ENCODE measurements around the gene THNSL1. TPM values are rescaled to one million over a fixed set of nuclear protein-coding genes. Genes with fewer than 3 reads are reported as not detected.
"Not testable (repeated sequence)": the region's sequence is repeated elsewhere in the genome, so short reads cannot be mapped to it uniquely, and the experiment has no call there.

THNSL1 gene
- total RNA-seq, 1 donor from 2014 or later = 6.5 TPM

GRCh38 chr10:24998044-24998443 is 18.4 kb upstream of the THNSL1 start:
- TF ChIP-seq, protein P1, sequence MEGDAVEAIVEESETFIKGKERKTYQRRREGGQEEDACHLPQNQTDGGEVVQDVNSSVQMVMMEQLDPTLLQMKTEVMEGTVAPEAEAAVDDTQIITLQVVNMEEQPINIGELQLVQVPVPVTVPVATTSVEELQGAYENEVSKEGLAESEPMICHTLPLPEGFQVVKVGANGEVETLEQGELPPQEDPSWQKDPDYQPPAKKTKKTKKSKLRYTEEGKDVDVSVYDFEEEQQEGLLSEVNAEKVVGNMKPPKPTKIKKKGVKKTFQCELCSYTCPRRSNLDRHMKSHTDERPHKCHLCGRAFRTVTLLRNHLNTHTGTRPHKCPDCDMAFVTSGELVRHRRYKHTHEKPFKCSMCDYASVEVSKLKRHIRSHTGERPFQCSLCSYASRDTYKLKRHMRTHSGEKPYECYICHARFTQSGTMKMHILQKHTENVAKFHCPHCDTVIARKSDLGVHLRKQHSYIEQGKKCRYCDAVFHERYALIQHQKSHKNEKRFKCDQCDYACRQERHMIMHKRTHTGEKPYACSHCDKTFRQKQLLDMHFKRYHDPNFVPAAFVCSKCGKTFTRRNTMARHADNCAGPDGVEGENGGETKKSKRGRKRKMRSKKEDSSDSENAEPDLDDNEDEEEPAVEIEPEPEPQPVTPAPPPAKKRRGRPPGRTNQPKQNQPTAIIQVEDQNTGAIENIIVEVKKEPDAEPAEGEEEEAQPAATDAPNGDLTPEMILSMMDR (IDR thresholded peaks at IDR 0.05; ENCODE audit: unreplicated experiment) = no peak
- H3K4me3 Mint-ChIP-seq (ENCODE audit: low read depth) = no peak overlapping the region
- DNase-seq (ENCODE audit: low spot score, unreplicated experiment) = no peak
- peaks cover 1% of the 10 kb centered on the region for H3K4me1 Mint-ChIP-seq (ENCODE audit: low read depth)
- peaks cover 21% of the 10 kb centered on the region for H3K9me3 Mint-ChIP-seq (ENCODE audit: low read depth)
- H3K27me3 Mint-ChIP-seq = peaks cover 4% of the 10 kb centered on the region
- no peaks in the 10 kb centered on the region for H3K36me3 Mint-ChIP-seq (ENCODE audit: insufficient read depth)
- H3K27ac Mint-ChIP-seq = no peak overlapping the region

- DNase-seq (ENCODE audit: low spot score, unreplicated experiment); H3K27me3 Mint-ChIP-seq; H3K36me3 Mint-ChIP-seq (ENCODE audit: insufficient read depth); H3K9me3 Mint-ChIP-seq (ENCODE audit: low read depth); H3K27ac Mint-ChIP-seq; H3K4me3 Mint-ChIP-seq (ENCODE audit: low read depth); H3K4me1 Mint-ChIP-seq (ENCODE audit: low read depth): not testable (repeated sequence)
Measured at GRCh38 chr10:25011591-25011990, 4.8 kb upstream of the THNSL1 start.

DNA sequence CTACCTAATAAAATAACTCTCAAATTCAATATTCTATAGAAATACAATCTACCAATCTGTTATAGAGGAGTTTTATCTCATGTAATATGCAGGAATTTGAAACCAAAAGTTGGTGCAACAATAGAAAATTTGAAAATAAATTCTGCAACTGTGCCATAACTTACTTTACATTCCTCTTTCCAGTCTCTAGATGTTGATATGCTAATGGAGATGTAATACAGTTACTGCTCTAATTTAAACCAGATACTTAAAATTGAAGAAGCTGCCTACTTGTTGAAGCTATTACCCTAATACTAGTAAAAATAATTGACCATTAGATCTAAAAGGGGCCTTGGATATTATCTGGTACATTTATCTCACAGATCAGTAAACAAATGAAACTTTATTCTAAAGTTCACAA is 1.8 kb upstream of the THNSL1 start:
- no peak for DNase-seq (ENCODE audit: low spot score, unreplicated experiment)
- H3K36me3 Mint-ChIP-seq (ENCODE audit: insufficient read depth) = peaks cover 1% of the 10 kb centered on the region
- no peak overlapping the region for H3K27ac Mint-ChIP-seq
- peaks cover 3% of the 10 kb centered on the region for H3K9me3 Mint-ChIP-seq (ENCODE audit: low read depth)
- H3K4me1 Mint-ChIP-seq (ENCODE audit: low read depth) = peaks cover 9% of the 10 kb centered on the region
- TF ChIP-seq, protein P1 (IDR thresholded peaks at IDR 0.05; ENCODE audit: unreplicated experiment) = no peak
- no peaks in the 10 kb centered on the region for H3K27me3 Mint-ChIP-seq
- H3K4me3 Mint-ChIP-seq (ENCODE audit: low read depth) = no peak overlapping the region

- H3K9me3 Mint-ChIP-seq (ENCODE audit: low read depth) = peaks cover 3% of the 10 kb centered on the region
- H3K27ac Mint-ChIP-seq = peak within 1 kb of the TSS; percentile 99
- peaks cover 1% of the 10 kb centered on the region for H3K36me3 Mint-ChIP-seq (ENCODE audit: insufficient read depth)
- peak; percentile 83 for DNase-seq (ENCODE audit: low spot score, unreplicated experiment)
- H3K4me1 Mint-ChIP-seq (ENCODE audit: low read depth) = peaks cover 9% of the 10 kb centered on the region
- TF ChIP-seq, protein P1 (IDR thresholded peaks at IDR 0.05; ENCODE audit: unreplicated experiment) = no peak
- H3K27me3 Mint-ChIP-seq = no peaks in the 10 kb centered on the region
- peak within 1 kb of the TSS; percentile 74 for H3K4me3 Mint-ChIP-seq (ENCODE audit: low read depth)
Measured at GRCh38 chr10:25015828-25016375, 510 bp upstream of the THNSL1 start, which contains the start of gene ENKUR. TSS of gene ENKUR (minus strand) at chr10:25016158. CDS start at chr10:25015936, 222 bp downstream.

DNA sequence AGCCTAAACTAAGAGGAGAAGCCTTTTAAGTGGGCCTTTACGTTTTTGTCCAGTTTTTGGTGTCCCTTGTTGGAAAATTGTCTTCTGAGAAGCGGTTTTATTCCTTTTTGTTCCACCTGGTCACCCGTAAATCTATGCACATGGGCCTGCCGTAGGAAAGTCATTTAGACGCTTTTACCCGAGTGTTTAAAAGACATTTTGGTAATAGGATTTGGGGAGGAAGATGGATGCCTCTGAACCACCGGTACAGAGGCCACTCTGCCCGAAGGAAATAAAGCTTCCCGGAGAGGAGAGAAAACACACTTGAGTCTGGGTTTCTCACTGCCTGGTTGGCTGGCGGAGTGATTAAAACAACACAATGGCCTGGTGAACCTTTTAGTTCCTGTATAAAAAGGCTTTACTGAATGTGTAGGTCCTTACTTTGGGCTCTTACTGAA is 760 bp downstream of the THNSL1 start:
- Mint-ChIP-seq H3K4me1 (ENCODE audit: low read depth) (peaks cover 9% of the 10 kb centered on the region), H3K36me3 (ENCODE audit: insufficient read depth) (peaks cover 1% of the 10 kb centered on the region), H3K9me3 (ENCODE audit: low read depth) (peaks cover 3% of the 10 kb centered on the region), H3K27me3 (no peaks in the 10 kb centered on the region), H3K4me3 (ENCODE audit: low read depth) (peak overlapping the region; percentile 74), H3K27ac (peak overlapping the region; percentile 99)
- TF ChIP-seq, protein P1 (IDR thresholded peaks at IDR 0.05; ENCODE audit: unreplicated experiment) = no peak
- DNase-seq (ENCODE audit: low spot score, unreplicated experiment) = no peak

DNA sequence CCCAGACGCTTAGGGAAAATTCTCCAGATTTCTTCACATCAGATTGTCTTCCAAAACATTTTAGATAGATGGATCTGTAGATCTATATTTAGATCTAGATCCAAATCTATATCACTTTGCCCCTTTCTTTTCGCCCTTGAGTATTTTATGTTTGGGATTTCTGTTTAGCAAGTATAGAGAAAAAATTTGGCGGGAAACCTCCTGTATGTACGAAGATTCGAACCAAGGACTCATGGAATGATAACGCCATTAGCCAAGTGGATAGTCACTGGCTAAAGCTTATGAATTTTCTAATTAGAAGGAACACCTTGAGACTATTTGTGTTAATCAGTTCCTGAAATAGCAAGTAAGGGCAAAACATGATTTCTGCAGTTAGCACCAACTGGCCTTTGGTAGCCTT is 1.2 kb downstream of the THNSL1 start:
- TF ChIP-seq, protein P1 (IDR thresholded peaks at IDR 0.05; ENCODE audit: unreplicated experiment) = no peak
- Mint-ChIP-seq H3K27ac (peak overlapping the region; percentile 99), H3K4me1 (ENCODE audit: low read depth) (peaks cover 9% of the 10 kb centered on the region), H3K9me3 (ENCODE audit: low read depth) (peaks cover 3% of the 10 kb centered on the region), H3K4me3 (ENCODE audit: low read depth) (peak overlapping the region; percentile 74), H3K36me3 (ENCODE audit: insufficient read depth) (peaks cover 1% of the 10 kb centered on the region), H3K27me3 (no peaks in the 10 kb centered on the region)
- DNase-seq (ENCODE audit: low spot score, unreplicated experiment) = no peak

Measured in progenitor cell of endocrine pancreas (in vitro differentiated cells).